ENCODE data around the gene MYEOV.

GRCh38 chr11:69268911-69269310, 25.0 kb upstream of the MYEOV start:
- TF ChIP-seq CTCF (IDR thresholded peaks at IDR 0.05) (no peak), POLR2A (IDR thresholded peaks at IDR 0.05) (no peak), POLR2AphosphoS5 (IDR thresholded peaks at IDR 0.05) (no peak), EP300 (IDR thresholded peaks at IDR 0.05; ENCODE audit: low read depth) (no peak)

Data from transverse colon (tissue), 4 donors.